ENCODE results near the gene PLXNC1.

GRCh38 chr12:94290353-94290752 lies 142.0 kb downstream of the PLXNC1 start:
- TF ChIP-seq, protein P1, sequence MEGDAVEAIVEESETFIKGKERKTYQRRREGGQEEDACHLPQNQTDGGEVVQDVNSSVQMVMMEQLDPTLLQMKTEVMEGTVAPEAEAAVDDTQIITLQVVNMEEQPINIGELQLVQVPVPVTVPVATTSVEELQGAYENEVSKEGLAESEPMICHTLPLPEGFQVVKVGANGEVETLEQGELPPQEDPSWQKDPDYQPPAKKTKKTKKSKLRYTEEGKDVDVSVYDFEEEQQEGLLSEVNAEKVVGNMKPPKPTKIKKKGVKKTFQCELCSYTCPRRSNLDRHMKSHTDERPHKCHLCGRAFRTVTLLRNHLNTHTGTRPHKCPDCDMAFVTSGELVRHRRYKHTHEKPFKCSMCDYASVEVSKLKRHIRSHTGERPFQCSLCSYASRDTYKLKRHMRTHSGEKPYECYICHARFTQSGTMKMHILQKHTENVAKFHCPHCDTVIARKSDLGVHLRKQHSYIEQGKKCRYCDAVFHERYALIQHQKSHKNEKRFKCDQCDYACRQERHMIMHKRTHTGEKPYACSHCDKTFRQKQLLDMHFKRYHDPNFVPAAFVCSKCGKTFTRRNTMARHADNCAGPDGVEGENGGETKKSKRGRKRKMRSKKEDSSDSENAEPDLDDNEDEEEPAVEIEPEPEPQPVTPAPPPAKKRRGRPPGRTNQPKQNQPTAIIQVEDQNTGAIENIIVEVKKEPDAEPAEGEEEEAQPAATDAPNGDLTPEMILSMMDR (IDR thresholded peaks at IDR 0.05) = no peak
- no peak for TF ChIP-seq EZH2 (IDR thresholded peaks at IDR 0.05; ENCODE audit: borderline replicate concordance, insufficient read depth, low read depth, low read length, poor library complexity, severe bottlenecking)

All from B cell (primary cell).